ENCODE results near the gene TBC1D17.

The TBC1D17 gene

GRCh38 chr19:49839713-49840112 lies 37.8 kb upstream of the TBC1D17 start (continued):
- no peak for TF ChIP-seq TSHZ2 (CRISPR knock-in tag; IDR thresholded peaks at IDR 0.05)
- no peak for TF ChIP-seq GLIS3 (CRISPR knock-in tag; IDR thresholded peaks at IDR 0.05)
- no peak for TF ChIP-seq PPARA (CRISPR knock-in tag; IDR thresholded peaks at IDR 0.05; ENCODE audit: borderline replicate concordance)
- no peak for TF ChIP-seq ZC3H10 (CRISPR knock-in tag; IDR thresholded peaks at IDR 0.05)
- TF ChIP-seq CREB5 (CRISPR knock-in tag; IDR thresholded peaks at IDR 0.05; ENCODE audit: low read depth) = no peak

- TF ChIP-seq GLIS3 (CRISPR knock-in tag; IDR thresholded peaks at IDR 0.05) (no peak), TSHZ2 (CRISPR knock-in tag; IDR thresholded peaks at IDR 0.05) (no peak), ZNF565 (CRISPR knock-in tag; conservative IDR thresholded peaks at IDR 0.05; ENCODE audit: low read depth) (no peak), ZFP30 (CRISPR knock-in tag; IDR thresholded peaks at IDR 0.05) (no peak), ZFP3 (CRISPR knock-in tag; IDR thresholded peaks at IDR 0.05) (no peak), SNAI2 (CRISPR knock-in tag; IDR thresholded peaks at IDR 0.05) (no peak), ZC3H10 (CRISPR knock-in tag; IDR thresholded peaks at IDR 0.05) (no peak), ARNTL (CRISPR knock-in tag; IDR thresholded peaks at IDR 0.05; ENCODE audit: borderline replicate concordance, low read depth) (no peak), ZNF70 (CRISPR knock-in tag; IDR thresholded peaks at IDR 0.05) (no peak), ISL1 (CRISPR knock-in tag; IDR thresholded peaks at IDR 0.05) (no peak), RARB (CRISPR knock-in tag; IDR thresholded peaks at IDR 0.05) (no peak), TOX (CRISPR knock-in tag; IDR thresholded peaks at IDR 0.05; ENCODE audit: borderline replicate concordance) (no peak), CSDC2 (CRISPR knock-in tag; IDR thresholded peaks at IDR 0.05) (no peak), CSRNP3 (CRISPR knock-in tag; IDR thresholded peaks at IDR 0.05) (no peak), CREB5 (CRISPR knock-in tag; IDR thresholded peaks at IDR 0.05; ENCODE audit: low read depth) (no peak), ESRRG (CRISPR knock-in tag; IDR thresholded peaks at IDR 0.05) (no peak), POU6F1 (CRISPR knock-in tag; IDR thresholded peaks at IDR 0.05; ENCODE audit: borderline replicate concordance, low read depth) (no peak)
- no peak for ATAC-seq
These were observed 37.2 kb upstream of the TBC1D17 start for GRCh38 chr19:49840321-49840720.

GRCh38 chr19:49840736-49841249 lies 36.7 kb upstream of the TBC1D17 start:
- no peak for ATAC-seq
- TF ChIP-seq CSDC2 (CRISPR knock-in tag; IDR thresholded peaks at IDR 0.05) = no peak
- TF ChIP-seq SNAI2 (CRISPR knock-in tag; IDR thresholded peaks at IDR 0.05) = no peak
- TF ChIP-seq CSRNP3 (CRISPR knock-in tag; IDR thresholded peaks at IDR 0.05) = no peak

All from SK-N-SH treated with all-trans-retinoic acid at 6 μM for 48 hours (cell line).